Measurements from ENCODE around the gene MROH9.

The MROH9 gene

GRCh38 chr1:170993151-170993550, 57.8 kb downstream of the MROH9 start:
- TF ChIP-seq, protein P1, sequence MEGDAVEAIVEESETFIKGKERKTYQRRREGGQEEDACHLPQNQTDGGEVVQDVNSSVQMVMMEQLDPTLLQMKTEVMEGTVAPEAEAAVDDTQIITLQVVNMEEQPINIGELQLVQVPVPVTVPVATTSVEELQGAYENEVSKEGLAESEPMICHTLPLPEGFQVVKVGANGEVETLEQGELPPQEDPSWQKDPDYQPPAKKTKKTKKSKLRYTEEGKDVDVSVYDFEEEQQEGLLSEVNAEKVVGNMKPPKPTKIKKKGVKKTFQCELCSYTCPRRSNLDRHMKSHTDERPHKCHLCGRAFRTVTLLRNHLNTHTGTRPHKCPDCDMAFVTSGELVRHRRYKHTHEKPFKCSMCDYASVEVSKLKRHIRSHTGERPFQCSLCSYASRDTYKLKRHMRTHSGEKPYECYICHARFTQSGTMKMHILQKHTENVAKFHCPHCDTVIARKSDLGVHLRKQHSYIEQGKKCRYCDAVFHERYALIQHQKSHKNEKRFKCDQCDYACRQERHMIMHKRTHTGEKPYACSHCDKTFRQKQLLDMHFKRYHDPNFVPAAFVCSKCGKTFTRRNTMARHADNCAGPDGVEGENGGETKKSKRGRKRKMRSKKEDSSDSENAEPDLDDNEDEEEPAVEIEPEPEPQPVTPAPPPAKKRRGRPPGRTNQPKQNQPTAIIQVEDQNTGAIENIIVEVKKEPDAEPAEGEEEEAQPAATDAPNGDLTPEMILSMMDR (IDR thresholded peaks at IDR 0.05; ENCODE audit: insufficient read depth, low read depth, low read length, missing control alignments): no peak
- no peak for DNase-seq (ENCODE audit: low read depth)
- no peak overlapping the region for H3K4me3 ChIP-seq (ENCODE audit: low read depth, low read length)

DNA sequence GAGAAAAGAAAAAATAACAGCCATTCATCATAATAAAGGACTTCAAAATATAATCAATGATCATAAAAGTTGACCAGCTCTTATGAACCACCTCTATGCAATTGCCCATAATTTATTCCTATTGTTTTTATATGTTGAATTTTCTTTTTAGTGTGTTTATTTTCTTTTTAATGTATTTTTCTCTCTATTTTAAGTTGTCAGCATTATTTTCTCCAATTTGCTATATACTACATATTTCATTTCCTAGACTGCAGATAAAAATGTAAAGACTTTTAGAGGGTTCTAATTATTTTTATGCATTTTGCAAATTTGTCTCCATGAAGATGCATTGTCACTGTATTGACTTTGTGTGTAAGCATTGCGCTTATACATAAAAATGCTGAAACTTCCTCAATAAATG, 58.4 kb downstream of the MROH9 start:
- H3K4me3 ChIP-seq (ENCODE audit: low read depth, low read length): no peak overlapping the region
- no peak for DNase-seq (ENCODE audit: low read depth)
- TF ChIP-seq, protein P1 (IDR thresholded peaks at IDR 0.05; ENCODE audit: insufficient read depth, low read depth, low read length, missing control alignments): no peak

DNA sequence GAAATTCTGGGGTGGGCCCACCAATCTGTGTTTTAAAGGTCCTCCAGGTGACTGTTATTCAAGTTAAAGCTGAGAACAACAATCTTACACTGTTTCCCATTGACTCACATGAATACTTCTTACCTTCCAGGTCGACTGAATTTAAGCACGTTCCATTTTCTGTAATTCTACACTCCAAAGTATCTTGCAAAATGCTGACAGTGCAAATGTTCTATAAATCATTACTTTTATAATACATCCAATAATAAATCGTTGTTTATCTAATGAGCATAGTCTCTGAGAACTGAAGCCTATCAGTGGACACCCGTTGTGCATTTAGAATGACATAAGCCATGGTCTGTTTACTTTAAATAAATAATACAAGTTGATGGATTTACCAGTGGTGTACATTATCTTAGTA, 79.5 kb downstream of the MROH9 start:
- no peak overlapping the region for H3K4me3 ChIP-seq (ENCODE audit: low read depth, low read length)
- no peak for DNase-seq (ENCODE audit: low read depth)
- TF ChIP-seq, protein P1 (IDR thresholded peaks at IDR 0.05; ENCODE audit: insufficient read depth, low read depth, low read length, missing control alignments): no peak

DNA sequence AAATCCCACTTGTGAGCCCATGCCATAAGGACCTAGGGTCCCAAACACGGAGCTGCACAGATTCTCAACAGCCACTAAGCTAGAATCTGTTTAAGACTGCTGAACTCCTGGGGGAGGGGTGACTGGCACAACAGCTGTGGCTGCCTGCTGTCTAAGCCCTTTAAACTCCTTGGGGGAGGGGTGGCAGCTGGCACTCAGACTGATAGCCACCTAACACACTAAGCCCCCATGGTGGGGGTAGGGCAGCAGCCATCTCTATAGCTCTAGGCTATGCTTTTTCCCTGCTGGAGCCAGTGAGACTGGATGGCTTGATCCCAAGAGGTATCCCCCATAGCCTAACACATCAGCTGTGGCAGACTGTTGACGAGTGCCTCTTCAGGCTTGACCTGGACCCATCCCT, 82.1 kb downstream of the MROH9 start:
- TF ChIP-seq, protein P1 (IDR thresholded peaks at IDR 0.05; ENCODE audit: insufficient read depth, low read depth, low read length, missing control alignments): no peak
- DNase-seq (ENCODE audit: low read depth): no peak

DNA sequence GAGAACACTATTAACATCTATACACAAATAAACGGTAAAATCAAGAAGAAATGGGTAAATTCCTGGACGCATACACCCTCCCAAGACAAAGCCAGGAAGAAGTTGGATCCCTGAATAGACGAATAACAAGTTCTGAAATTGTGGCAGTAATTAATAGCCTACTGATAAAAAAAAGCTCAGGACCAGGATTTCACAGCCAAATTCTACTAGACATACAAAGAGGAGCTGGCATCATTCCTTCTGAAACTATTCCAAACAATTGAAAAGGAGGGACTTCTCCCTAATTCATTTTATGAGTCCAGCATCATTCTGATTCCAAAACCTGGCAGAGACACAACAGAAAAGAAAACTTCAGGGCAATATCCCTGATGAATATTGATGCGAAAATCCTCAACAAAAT, 84.6 kb downstream of the MROH9 start:
- DNase-seq (ENCODE audit: low read depth): no peak
- TF ChIP-seq, protein P1 (IDR thresholded peaks at IDR 0.05; ENCODE audit: insufficient read depth, low read depth, low read length, missing control alignments): no peak

More for the DNA sequence above, 82.1 kb downstream of the MROH9 start:
- no peak overlapping the region for H3K4me3 ChIP-seq (ENCODE audit: low read depth, low read length)

GRCh38 chr1:171032822-171033702, 97.7 kb downstream of the MROH9 start:
- H3K4me3 ChIP-seq (ENCODE audit: low read depth, low read length): no peak overlapping the region
- DNase-seq (ENCODE audit: low read depth): no peak
- TF ChIP-seq, protein P1 (IDR thresholded peaks at IDR 0.05; ENCODE audit: insufficient read depth, low read depth, low read length, missing control alignments): no peak

More for the DNA sequence above, 84.6 kb downstream of the MROH9 start:
- no peak overlapping the region for H3K4me3 ChIP-seq (ENCODE audit: low read depth, low read length)
